ENCODE results near the gene HAAO.

GRCh38 chr2:42757981-42758740 lies 34.2 kb downstream of the HAAO start:
- no peak for TF ChIP-seq CTCF (IDR thresholded peaks at IDR 0.05)
- no peak for TF ChIP-seq EP300 (IDR thresholded peaks at IDR 0.05)
